Stomach (tissue), 4 donors: ENCODE results near the gene ITPR2.
"Not testable (repeated sequence)": the region's sequence is repeated elsewhere in the genome, so short reads cannot be mapped to it uniquely, and the experiment has no call there.

Source experiments
- CTCF ChIP-seq, 7 experiments: fragments of 450-650 bp in 4 of 7; fragments of 200-600 bp in 3 of 7; sonication (generic) in 3 of 7; IDR thresholded peaks; one replicate each; pipeline ENCODE4 v1.5.1; 2016 to 2019; ENCODE audit warnings: antibody characterized with exemption in 7 of 7, control low read depth in 2 of 7, mild to moderate bottlenecking in 1 of 7
- EP300 ChIP-seq: sonication (generic); formaldehyde crosslinking; IDR thresholded peaks from one replicate; pipeline ENCODE4 v1.6.1; 2017; ENCODE audit warnings: antibody characterized with exemption
- POLR2A ChIP-seq, 4 donors: fragments of 450-650 bp; IDR thresholded peaks; one replicate each; pipeline ENCODE4 v1.6.1; 2016; ENCODE audit warnings: antibody characterized with exemption in 4 of 4, control low read depth in 2 of 4, mild to moderate bottlenecking in 1 of 4, moderate library complexity in 1 of 4
- POLR2AphosphoS5 ChIP-seq, 3 donors: sonication (generic); formaldehyde crosslinking; IDR thresholded peaks; one replicate each; pipeline ENCODE4 v1.6.1; 2016; ENCODE audit warnings: antibody characterized with exemption in 3 of 3

- TF ChIP-seq CTCF (IDR thresholded peaks at IDR 0.05); POLR2A (IDR thresholded peaks at IDR 0.05); POLR2AphosphoS5 (IDR thresholded peaks at IDR 0.05); EP300: not testable (repeated sequence)
Measured at GRCh38 chr12:26862787-26863186, 29.8 kb upstream of the ITPR2 start.
